PC-3 (cell line): Measurements from ENCODE around the gene EN2.

Source experiments
- CTCF ChIP-seq: fragments of 300-600 bp; sonication (generic); conservative IDR thresholded peaks from 2 replicates; pipeline ENCODE4 v1.5.1; 2017; ENCODE audit warnings: antibody characterized with exemption, low read depth, mild to moderate bottlenecking, low read length
- EZH2 ChIP-seq: fragments of 300-600 bp; sonication (generic); IDR thresholded peaks from one replicate; pipeline ENCODE4 v1.6.1; 2017; ENCODE audit warnings: antibody characterized with exemption, mild to moderate bottlenecking, low read length; ENCODE audit not compliant: unreplicated experiment

DNA sequence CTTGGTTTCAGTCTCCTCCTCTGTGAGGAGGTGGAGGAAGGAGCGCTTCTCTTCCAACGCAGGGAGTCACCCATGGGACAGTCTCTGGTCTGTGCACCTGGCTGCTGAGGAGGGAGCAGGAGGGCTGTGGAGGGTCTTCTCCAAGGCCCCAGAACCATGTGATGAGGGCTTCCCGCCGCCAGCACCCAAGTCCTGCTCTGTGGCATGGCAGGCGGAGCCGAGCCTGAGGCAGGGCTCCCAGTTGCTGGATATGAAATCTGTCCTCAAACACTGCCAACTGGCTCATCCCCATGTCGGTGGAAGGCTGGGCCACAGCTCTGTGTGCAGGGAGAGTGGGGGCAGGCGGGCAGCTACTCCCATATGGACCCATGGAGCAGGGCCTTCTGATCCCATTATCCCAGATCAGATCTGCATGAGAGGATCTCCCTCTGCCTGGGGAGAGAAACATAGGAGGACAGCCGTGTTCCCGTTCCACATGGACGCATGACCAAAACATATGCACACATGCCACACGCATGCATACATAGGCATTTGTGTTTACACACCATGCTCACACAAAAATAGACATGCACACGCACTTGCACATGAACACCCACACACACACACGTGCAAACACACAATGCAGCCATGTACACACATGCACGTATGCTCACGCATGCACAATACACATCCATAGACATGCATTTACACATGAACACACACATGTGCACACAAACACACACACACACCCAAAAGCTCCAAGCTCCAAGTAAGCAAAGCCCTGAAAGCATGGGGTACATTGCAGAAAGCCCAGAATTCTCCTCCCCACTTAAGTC, 38.8 kb upstream of the EN2 start:
- no peak for TF ChIP-seq CTCF
- TF ChIP-seq EZH2: no peak
